HL-60 (cell line): ENCODE measurements around the gene C2orf72.

Source experiments
- POLR2AphosphoS5 ChIP-seq: IDR thresholded peaks from 2 replicates; pipeline ENCODE4 v1.6.1; 2012; ENCODE audit warnings: low read depth
- TF ChIP-seq, protein P1 (sequence below): IDR thresholded peaks from one replicate; pipeline ENCODE4 v1.5.1; 2011; ENCODE audit warnings: low read length, control low read depth, inconsistent platforms; ENCODE audit not compliant: insufficient read depth

DNA sequence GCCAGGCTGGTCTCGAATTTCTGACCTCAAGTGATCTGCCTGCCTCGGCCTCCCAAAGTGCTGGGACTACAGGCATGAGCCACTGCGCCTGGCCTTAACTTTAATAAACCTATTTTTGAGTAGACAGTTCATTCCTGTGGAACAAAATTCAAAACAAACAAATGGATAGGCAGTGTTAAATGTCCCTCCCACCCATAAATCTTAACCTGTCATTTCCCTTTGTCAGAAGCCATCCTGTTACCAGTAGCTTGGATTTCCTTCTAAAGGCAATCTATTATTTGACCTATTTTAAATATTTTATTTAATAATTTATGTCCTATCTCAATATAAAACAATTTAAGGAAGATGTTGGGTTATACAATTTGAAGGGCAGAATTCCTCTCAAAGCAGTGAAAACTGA is 6.6 kb upstream of the C2orf72 start:
- TF ChIP-seq, protein P1, sequence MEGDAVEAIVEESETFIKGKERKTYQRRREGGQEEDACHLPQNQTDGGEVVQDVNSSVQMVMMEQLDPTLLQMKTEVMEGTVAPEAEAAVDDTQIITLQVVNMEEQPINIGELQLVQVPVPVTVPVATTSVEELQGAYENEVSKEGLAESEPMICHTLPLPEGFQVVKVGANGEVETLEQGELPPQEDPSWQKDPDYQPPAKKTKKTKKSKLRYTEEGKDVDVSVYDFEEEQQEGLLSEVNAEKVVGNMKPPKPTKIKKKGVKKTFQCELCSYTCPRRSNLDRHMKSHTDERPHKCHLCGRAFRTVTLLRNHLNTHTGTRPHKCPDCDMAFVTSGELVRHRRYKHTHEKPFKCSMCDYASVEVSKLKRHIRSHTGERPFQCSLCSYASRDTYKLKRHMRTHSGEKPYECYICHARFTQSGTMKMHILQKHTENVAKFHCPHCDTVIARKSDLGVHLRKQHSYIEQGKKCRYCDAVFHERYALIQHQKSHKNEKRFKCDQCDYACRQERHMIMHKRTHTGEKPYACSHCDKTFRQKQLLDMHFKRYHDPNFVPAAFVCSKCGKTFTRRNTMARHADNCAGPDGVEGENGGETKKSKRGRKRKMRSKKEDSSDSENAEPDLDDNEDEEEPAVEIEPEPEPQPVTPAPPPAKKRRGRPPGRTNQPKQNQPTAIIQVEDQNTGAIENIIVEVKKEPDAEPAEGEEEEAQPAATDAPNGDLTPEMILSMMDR = no peak
- TF ChIP-seq POLR2AphosphoS5 = no peak
